Cortex of kidney (tissue), 1 donor: Measurements from ENCODE around the gene SCN4B.

Source experiments
- DNase-seq: peaks from one replicate; lab custom pipeline; 2025; lab: John Stamatoyannopoulos, UW

SCN4B gene

DNA sequence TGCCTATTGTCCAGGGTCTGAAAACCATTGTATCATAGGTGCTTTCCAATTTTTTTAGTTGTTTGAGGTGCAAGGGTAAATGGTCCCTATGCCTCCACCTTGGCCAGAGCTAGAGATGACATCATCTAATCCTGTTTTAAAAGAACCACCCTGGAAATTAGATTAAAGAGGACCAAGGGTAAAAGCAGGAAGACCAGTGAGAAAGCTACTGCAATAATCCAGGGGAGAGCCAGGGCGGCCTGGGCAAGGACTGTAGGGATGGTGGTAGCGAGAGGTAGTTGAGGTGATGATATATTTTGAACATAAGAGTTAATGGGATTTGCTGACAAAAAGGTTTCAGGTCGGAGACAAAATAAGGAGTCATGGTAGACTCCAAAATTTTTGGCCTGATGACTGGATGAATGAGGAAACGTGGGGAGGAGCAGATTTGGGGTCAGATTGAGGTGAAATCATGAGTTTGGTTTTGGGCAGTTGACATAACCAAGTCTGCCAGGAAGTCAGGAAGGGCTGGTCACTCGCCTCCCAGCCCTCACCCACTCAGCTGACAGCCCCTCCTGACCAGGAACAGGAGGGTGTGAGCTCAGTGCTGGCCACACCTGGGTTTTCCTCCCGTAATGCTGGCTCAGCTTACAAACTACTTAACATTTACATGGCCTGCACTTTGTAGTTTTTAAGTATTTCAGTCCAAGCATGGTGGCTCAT, 23.0 kb downstream of the SCN4B start:
- no peak for DNase-seq

DNA sequence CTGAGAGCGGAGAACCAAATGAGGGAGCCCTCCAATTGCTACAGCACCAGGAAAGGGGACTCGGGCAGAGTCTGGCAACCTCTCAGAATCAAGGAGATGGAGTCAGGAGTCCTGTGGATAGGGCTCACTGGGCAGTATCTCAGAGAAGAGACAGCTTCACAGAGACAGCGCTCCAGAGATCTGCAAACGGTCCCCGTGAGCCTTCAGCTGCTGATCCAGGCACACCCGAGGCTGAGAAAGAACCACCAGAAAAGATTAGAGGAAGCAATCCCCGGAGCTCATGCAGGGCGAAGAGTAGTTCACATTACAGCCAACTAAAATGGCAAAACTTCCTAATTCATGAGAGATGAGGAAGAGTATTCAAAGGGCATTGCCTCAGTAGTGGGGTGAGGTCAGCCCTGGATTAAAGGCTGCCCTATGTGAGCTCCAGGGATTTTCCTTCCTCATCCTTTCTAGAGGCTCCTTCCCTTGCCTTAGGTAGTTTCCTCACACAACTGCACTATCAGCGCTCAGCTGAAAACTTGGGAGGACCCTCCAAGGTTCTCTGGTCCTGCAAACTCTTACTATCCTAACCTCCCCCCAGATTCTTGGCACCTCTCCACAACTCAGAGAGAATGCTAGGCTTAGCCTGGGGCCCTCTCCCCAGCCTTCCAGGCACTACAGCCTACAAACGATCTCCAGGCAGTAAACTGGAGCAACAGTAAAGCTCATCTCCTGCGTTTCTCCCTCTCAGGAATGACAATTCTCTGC, 23.7 kb downstream of the SCN4B start:
- DNase-seq: no peak

DNA sequence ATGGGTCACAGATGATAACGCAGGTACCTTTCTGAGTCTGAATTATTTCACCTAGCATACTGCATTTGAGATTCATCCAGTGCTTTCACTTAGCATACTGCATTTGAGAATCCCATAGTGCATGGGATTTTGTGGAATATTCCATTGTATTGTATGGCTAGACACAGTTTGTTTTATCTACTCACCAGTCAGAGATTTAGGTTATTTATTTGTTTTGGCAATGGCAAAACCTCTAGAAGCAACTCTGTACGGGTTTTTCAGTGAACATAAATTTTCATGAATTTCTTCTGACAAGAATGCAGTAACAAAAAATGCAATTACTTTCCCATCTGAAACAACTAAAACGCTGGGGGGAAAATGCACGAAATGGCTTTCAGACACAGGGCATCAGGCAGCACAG, 24.3 kb downstream of the SCN4B start:
- no peak for DNase-seq

DNA sequence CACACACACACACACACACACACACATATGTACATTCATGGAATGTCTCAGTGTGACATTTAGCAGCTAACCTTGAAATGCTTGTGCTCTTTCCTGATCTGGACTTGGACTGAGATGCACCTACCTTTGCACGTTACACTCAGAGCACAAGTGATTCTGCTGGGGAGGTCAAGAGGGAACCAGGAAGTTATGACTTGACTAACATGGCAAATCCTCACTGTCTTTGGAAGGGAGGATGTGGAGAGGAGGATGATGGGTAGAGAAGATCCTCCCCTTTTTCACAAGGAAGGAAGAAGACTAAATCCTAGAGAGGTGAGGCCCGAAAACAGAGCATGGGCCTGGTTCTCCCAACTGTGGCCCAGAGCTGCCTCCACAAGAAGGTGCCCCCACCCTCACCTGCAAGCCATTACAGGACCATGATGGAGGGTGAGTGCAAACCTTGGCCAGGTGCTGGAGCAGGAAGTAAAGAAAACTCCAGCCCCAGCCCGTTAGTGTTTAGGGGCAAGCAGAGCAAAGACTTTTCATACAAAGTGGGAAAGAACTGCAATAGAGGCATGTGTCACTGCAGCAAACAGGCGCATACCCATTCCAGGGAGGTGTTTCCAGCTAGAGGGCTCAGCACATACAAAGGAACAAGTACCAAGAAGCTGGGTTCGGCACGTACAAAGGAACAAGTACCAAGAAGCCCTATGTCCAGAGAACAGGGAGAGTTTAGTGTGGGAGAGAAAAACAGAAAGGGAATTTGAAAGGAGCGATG, 26.4 kb downstream of the SCN4B start:
- no peak for DNase-seq

DNA sequence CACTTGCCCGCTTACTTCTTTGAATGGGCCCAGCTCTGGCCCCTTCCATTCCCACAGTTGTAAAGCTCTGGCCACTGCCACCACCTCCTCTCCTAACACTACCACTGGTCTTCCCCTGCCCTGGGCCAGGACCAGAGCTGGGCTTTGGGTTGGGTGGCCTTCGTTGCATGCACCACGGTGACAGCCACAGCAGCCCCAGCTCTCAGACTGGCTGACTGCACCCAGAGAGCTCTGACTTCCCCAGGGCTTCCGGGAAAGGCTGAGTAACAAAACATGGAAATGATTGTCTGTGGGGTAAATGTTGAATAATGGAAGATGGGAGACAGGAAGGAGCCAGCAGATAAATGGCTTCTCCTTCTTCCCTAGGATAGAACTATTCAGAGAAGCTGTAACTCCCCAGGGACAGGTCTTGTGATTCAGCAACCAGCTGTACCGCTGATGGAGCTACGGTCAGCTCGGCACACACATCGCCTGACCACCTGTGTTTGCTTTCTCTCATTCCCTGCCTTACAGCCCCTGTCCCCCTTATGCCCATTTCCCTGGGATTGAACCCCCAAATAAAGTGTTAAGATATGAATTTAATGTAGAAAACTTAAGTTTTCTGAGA, 27.6 kb downstream of the SCN4B start:
- DNase-seq: no peak

GRCh38 chr11:118120793-118121192, 31.8 kb downstream of the SCN4B start:
- DNase-seq: no peak

GRCh38 chr11:118117790-118118601, 34.6 kb downstream of the SCN4B start:
- DNase-seq: no peak

GRCh38 chr11:118115048-118115447, 37.6 kb downstream of the SCN4B start:
- no peak for DNase-seq

DNA sequence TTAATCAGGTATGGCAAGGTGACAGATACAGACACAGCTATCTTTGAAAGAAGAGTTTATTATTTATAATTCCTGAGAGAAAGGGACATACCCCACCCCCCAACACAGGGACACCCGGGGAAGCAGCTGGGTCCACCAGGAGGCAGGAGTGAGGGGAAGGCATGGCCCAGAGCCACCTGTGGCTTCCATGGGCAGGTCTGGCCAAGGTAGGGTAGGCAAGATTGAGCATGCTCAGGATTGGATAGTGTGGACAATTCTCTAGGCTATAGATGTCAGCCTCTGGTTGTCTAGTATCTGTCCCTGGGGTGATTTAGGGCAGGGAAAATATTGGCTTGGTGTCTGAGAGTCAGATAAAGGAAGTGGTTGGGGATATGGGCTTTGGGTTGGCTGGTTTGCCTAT, 38.4 kb downstream of the SCN4B start:
- no peak for DNase-seq

DNA sequence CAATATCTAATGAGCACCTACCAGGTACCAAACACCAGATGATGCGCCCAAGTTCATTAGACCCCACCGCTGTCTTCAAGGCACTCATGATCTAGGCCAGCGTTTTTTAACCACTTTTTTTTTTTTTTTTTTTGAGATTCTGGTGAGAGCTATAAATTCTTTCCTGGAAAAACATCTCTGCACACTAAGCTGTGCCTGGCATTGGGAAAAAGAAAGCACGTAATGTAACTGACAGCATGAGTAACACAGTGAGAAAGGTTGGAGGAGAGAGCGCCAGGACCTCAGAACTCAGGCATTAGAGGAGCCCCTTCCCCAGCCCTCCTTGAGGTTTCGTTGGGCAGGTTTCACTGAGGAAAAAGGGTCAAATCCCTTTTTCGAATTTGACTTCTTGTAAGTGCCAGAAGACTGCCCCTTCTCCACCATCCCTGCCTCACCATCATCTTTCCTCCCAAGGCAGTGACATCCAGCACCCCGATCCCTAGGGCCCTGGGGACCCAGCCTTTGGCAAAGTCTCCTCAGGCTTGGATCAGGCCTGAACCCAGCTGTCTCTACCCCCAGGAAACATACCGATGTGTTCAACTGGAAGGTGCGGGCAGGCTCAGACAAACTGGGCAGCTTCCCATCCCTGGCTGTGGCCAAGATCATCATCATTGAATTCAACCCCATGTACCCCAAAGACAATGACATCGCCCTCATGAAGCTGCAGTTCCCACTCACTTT, 39.8 kb downstream of the SCN4B start:
- DNase-seq: no peak

DNA sequence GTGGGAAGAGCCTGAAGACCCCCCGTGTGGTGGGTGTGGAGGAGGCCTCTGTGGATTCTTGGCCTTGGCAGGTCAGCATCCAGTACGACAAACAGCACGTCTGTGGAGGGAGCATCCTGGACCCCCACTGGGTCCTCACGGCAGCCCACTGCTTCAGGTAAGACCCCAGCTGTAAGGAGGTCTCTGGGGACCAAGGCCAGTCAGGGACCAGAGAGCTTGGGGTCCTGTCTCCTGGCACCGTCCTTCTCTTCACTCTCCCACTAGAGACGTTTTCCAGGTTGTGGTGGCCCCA, 40.9 kb downstream of the SCN4B start:
- no peak for DNase-seq

DNA sequence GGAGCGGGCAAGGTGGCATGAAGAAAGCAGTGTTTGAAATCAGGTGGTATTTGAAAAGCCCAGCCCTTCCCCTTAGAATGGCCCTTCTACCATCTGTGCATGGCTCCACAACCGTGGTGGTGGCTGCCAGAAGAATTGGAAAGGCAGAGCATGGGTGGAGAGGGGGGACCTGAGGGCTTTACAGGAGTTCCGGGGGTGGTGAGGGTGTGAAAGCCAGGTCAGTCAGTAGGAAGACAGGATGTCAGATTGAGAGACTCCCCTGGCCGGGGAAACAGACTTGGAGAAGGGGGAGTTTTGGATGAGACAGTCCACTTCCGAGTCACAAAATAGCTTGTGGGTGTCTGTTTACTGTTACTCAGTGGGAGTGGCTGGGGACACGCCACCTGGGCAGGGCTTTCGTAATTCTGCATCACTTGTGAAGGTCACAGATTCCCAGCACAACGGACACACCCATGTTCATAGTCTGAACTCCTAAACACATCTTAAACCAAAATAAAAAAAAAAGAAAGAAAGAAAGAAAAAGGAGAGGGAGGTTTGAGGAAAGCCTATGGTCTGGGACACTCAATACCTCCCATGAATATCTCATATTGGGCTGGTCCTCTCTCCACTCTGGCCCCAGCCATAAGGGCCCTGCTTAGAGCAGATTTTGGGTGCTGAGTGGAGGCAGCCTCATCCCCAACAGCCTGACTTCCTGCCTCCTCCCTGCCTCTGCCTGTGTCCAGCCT, 41.4 kb downstream of the SCN4B start:
- DNase-seq: no peak

DNA sequence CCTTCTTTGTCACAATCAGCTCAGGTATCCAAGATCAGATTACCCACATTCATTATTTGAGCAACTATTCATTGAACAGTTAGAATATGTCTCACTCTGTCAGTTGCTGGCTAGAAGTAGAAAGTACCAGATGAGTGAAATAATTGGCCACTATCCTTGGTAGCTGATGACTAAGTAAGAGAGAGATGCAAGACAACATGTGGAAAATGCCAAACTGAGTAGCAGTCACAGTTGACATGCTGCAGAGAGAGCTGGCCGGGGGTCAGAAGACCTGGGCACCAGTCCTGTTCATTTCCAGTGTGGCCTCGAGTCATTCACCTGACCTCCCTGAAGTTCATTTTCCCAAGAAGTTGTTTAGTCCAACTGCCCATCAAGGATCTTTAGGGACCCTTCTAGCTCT, 43.4 kb downstream of the SCN4B start:
- no peak for DNase-seq

DNA sequence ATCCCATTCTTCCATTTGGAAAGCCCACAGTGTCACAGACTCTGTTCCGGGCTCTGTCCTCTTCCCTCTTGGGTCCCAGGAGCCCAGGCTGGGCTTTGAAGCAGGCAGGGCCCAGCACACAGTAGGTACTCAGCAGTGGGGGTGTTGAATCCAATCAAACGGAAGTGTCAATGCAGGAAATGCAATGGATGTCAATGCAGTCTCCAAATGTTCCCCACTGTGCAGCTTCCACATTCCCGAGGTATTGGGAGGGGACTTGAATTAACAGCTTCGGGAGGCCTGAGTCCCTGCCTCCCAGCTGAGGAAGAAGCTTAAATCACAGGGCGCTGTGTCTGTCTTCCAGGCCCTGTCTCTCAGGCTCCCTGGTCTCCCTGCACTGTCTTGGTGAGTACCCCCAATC, 44.1 kb downstream of the SCN4B start:
- DNase-seq: no peak

DNA sequence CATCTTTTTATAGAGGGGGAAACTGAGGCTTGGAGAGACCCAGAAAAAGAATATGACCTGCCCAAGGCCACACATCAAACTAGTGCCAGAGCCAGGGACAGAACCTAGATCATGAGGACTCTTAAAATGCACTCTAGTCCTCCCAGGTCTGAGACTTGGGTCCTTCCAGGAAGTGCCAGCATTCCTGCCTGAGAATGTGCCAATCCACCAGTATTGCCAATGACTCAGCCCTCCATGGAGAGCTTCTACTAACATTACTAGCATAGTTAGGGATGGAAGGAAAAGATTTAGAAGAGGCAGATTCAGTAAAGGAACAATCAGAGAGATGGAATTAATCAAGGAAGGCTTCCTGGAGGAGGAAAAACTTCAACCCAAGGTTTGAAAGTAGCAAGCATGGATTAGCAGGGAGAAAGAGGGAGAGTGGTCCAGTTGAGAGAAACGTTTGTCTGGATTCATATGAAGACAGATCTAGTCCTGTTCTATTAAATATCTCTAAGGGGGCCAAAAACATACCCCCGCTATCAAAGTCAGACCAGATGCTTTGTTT, 45.8 kb downstream of the SCN4B start:
- DNase-seq: no peak

DNA sequence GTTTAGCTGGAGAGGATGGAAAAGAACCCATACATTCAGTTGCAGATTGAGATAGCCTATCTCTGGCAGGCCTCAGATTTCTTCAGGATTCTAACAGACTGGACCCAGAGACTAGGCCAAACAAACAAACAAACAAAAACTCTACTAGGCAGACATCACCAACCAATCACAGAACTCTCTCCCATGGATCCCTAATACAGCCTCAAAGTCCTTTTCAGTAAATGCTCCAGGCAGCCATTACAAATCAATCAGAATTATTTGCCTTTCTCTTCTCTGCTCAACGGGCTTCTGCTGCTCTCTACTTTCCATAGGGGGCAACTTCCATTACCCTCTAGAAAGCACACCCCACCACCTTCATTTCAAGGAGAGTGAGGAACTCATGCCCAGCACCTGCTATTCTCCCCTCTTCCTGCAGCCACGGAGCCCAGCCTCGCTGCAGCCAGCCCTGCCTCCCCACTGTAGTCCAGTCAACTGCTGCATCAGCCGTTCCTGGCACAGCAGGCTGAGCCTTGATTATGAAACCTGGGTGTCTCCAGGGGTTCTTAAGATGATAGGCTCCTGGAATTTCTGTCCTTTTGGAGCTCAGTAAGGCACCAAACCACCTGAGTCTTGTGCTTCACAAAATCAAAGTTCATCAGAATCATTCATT, 46.8 kb downstream of the SCN4B start:
- DNase-seq: no peak

DNA sequence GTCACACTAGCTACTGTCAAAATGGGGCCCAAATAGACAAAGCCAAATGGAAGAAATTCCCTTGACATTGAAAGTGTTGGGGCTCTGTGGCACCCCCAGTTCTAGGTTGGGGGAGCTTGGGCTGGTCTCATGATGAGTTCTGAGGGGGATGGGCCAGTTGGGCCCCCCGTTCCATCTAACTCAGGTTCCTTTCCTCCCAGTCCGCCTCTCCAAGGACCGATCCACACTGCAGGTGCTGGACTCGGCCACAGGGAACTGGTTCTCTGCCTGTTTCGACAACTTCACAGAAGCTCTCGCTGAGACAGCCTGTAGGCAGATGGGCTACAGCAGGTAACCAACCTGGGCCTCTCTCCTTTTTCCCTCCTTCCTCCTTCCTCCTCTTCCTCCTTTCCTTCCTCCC, 48.1 kb downstream of the SCN4B start:
- DNase-seq: no peak

DNA sequence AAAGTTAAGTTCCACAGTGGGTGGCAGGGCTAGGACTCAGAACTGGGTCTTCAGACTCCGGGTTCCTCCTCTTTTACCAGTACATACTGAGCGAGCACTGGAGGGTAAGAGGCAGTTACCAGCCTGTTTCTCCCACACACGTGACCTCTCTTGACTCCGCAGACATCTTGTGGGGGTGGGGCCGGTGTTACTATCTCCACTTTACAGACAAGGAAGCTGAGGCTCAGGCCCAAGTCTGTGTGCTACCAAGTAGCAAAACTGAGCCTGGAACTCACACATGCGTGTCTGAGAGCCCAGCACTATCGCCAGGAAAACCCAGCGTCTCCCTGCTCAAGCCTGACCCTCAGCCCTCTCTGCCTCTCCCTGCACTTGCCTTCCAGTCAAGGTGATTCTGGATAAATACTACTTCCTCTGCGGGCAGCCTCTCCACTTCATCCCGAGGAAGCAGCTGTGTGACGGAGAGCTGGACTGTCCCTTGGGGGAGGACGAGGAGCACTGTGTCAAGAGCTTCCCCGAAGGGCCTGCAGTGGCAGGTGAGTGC, 49.8 kb downstream of the SCN4B start:
- DNase-seq: no peak

GRCh38 chr11:118100691-118101232, 51.9 kb downstream of the SCN4B start:
- no peak for DNase-seq
